Progenitor cell of endocrine pancreas (in vitro differentiated cells): ENCODE measurements around the gene NCF4. TPM values are rescaled to one million over a fixed set of nuclear protein-coding genes. Genes with fewer than 3 reads are reported as not detected.

ENCODE experiments used
- DNase-seq: peaks from one replicate; pipeline ENCODE4 v3.0.0; 2021; ENCODE audit warnings: low spot score; ENCODE audit not compliant: unreplicated experiment
- H3K27ac Mint-ChIP-seq: 2 replicates; pipeline ENCODE4 v1.8.0; 2021; ENCODE audit warnings: mild to moderate bottlenecking, moderate library complexity, mixed read lengths
- H3K27me3 Mint-ChIP-seq: 2 replicates; pipeline ENCODE4 v1.8.0; 2021; ENCODE audit warnings: mixed read lengths
- H3K36me3 Mint-ChIP-seq: 2 replicates; pipeline ENCODE4 v1.8.0; 2022; ENCODE audit warnings: mixed read lengths; ENCODE audit not compliant: insufficient read depth
- H3K4me1 Mint-ChIP-seq: 2 replicates; pipeline ENCODE4 v1.8.0; 2021; ENCODE audit warnings: low read depth, mixed read lengths
- H3K4me3 Mint-ChIP-seq: 2 replicates; pipeline ENCODE4 v1.8.0; 2021; ENCODE audit warnings: low read depth, mild to moderate bottlenecking, moderate library complexity, mixed read lengths
- H3K9me3 Mint-ChIP-seq: 2 replicates; pipeline ENCODE4 v1.8.0; 2021; ENCODE audit warnings: low read depth, mixed read lengths
- CTCF ChIP-seq: fragments of 200-600 bp; sonication (generic); IDR thresholded peaks from one replicate; pipeline ENCODE4 v1.5.0; 2021; ENCODE audit warnings: antibody characterized with exemption, mild to moderate bottlenecking; ENCODE audit not compliant: unreplicated experiment
- total RNA-seq: library from RNA; stranded (reverse); gene quantifications from 2 replicates; pipeline ENCODE4 v1.2.1, GENCODE V29; 2021

Gene NCF4
- total RNA-seq, 1 donor from 2014 or later, result not detected

- H3K4me1 Mint-ChIP-seq, result no peaks in the 10 kb centered on the region
- H3K9me3 Mint-ChIP-seq, result no peaks in the 10 kb centered on the region
- TF ChIP-seq CTCF, result no peak
- H3K27ac Mint-ChIP-seq, result peak overlapping the region; percentile 65
- no peak for DNase-seq
- H3K4me3 Mint-ChIP-seq, result no peak overlapping the region
- peaks cover 38% of the 10 kb centered on the region for H3K27me3 Mint-ChIP-seq
- H3K36me3 Mint-ChIP-seq, result no peaks in the 10 kb centered on the region
Measured at GRCh38 chr22:36872084-36872483, 11.3 kb downstream of the NCF4 start.

GRCh38 chr22:36872866-36873498 lies 12.2 kb downstream of the NCF4 start:
- Mint-ChIP-seq H3K27me3 (peaks cover 39% of the 10 kb centered on the region), H3K27ac (no peak overlapping the region), H3K36me3 (no peaks in the 10 kb centered on the region), H3K4me1 (no peaks in the 10 kb centered on the region), H3K4me3 (no peak overlapping the region), H3K9me3 (no peaks in the 10 kb centered on the region)
- DNase-seq, result no peak
- TF ChIP-seq CTCF, result no peak

GRCh38 chr22:36873614-36874308 lies 13.0 kb downstream of the NCF4 start:
- Mint-ChIP-seq H3K4me1 (no peaks in the 10 kb centered on the region), H3K36me3 (no peaks in the 10 kb centered on the region), H3K9me3 (no peaks in the 10 kb centered on the region), H3K27me3 (peaks cover 47% of the 10 kb centered on the region), H3K4me3 (no peak overlapping the region), H3K27ac (peak overlapping the region; percentile 3)
- no peak for DNase-seq
- peak; percentile 46 for TF ChIP-seq CTCF

- TF ChIP-seq CTCF, result no peak
- Mint-ChIP-seq H3K36me3 (no peaks in the 10 kb centered on the region), H3K9me3 (no peaks in the 10 kb centered on the region), H3K27ac (no peak overlapping the region), H3K4me3 (no peak overlapping the region), H3K27me3 (peaks cover 48% of the 10 kb centered on the region), H3K4me1 (no peaks in the 10 kb centered on the region)
- DNase-seq, result no peak
Measured at GRCh38 chr22:36874309-36874696, 13.5 kb downstream of the NCF4 start.

- no peaks in the 10 kb centered on the region for H3K9me3 Mint-ChIP-seq
- DNase-seq, result no peak
- no peak overlapping the region for H3K27ac Mint-ChIP-seq
- no peak for TF ChIP-seq CTCF
- H3K4me1 Mint-ChIP-seq, result no peaks in the 10 kb centered on the region
- peaks cover 47% of the 10 kb centered on the region for H3K27me3 Mint-ChIP-seq
- no peaks in the 10 kb centered on the region for H3K36me3 Mint-ChIP-seq
- no peak overlapping the region for H3K4me3 Mint-ChIP-seq
Measured at GRCh38 chr22:36874736-36875135, 13.9 kb downstream of the NCF4 start.
